NCI-H2227 (cell line): ENCODE measurements around the gene EPHA8.

ENCODE experiments used
- DNase-seq: peaks from one replicate; lab custom pipeline; 2025; ENCODE audit not compliant: unreplicated experiment; lab: John Stamatoyannopoulos, UW

Gene EPHA8

DNA sequence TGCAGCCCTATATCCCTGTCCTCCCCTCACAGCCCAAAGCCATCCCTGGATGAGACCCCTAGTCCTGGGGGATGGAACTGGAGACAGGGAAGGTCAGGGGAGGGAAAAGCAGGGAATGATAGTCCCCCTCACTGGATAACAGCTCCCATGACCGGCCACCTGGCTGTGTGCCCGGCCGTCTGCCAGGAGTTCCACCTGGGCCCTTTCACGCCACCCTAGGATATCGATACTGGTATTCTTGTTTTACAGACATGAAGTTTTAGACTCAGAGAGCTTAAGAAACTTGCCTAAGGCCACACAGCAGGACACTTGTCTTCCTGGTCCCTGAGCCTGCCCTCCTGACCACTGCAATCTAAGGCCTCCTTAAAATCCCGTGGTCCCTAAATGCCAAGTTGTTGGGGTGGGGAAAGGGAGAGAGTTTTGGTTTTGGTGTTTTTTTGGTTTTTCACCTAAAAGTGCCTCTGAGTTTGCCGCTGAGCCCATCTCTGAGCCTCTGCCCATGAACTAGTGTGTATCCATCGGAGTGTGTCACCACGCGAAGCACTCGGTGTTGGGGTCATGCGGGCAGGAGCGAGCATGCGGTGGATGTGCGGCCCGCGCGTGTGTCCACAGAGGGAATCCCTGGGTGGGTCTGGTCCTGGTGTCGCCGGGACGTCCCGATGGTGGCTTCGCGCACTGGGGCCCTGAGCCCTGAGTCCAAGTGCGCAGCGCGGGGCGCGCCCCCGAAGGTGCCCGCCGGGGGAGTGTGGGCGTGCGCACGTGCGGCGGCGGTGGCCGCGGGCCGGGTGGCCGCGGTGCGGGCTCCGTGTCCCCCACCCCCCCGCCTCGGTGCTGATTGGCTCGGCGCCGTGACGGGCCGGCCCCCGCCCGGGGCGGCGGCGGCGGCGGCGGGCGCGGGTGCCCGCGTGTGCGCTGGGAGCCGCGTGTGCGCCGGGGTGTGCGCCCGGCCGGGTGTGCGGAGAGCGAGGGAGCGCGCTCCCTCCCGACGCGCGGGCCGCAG lies at the start of gene EPHA8:
EPHA8 (plus strand) TSS at position 906 of the 1,000 bp plus-strand sequence. CDS start 147 bp downstream, outside the sequence.
- peak; percentile 42 for DNase-seq

- DNase-seq, result no peak
Observed at GRCh38 chr1:22516906-22517571, 46.2 kb upstream of the EPHA8 start.

DNA sequence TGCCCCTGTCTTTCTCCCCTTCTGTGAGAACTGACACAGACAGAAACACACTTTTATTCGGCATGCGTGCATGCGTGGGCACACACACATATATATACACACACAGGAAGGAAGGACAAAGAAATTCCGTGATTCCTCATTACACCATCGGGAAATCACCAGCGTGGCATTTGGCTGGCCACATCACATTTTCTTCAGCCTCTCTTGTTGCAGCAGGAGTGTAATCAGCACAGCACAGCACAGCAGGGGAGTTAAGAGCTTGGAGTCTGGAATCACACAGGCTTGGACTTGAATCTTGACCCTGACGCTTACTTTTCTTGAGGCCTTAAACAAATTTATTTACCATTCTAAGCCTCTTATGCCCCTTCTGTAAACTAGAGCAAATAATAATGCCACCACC lies 45.3 kb upstream of the EPHA8 start:
- DNase-seq, result peak; percentile 75

DNA sequence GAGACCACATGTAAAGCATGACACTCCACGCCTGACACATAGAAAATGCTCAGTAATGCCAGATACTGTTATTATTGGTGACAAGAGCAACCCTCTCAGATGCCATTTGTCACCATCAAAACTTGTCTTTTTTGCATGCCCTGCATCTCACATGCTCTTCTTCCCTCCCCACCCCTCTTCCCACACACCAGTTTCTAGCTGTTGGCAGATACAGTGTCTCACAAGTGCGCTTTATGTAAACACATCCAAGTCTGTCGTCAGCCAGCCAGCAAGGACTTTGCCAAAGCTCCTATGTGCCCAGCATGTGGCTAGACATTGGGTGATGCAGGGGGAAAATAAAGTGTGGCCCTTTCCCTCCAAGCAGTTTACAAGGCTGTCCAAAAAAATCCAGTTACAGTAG lies 44.9 kb upstream of the EPHA8 start:
- peak; percentile 75 for DNase-seq

- DNase-seq, result no peak
Observed at GRCh38 chr1:22520871-22521270, 42.4 kb upstream of the EPHA8 start.

- no peak for DNase-seq
Observed at GRCh38 chr1:22521692-22522091, 41.6 kb upstream of the EPHA8 start.

DNA sequence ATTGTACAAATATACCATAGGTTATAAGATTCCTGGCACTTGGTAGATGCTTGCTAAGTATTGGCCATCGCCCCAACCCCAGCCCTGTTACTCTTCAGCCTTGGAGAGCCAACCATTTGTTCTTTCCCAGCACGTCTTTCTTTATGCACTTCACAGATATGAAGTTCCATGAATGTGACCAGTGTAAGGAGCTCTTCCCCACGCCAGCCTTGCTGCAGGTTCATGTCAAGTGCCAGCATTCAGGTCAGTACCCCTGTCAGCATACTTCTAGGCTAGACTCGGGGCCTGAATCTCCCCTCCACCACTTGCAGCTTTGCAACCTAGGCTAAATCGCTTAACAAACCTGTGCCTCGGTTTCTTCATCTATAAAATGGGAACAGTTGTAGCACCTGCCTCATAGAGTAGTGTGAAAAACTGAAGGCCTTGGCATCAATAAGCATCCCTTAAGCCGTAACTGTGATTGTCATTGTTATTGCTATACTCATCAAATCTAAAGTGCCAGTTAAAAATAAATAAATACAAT lies 41.0 kb upstream of the EPHA8 start:
- DNase-seq, result no peak

- DNase-seq, result no peak
Observed at GRCh38 chr1:22524481-22524880, 38.8 kb upstream of the EPHA8 start.

- DNase-seq, result no peak
Observed at GRCh38 chr1:22525211-22525610, 38.1 kb upstream of the EPHA8 start.

GRCh38 chr1:22525646-22526045 lies 37.6 kb upstream of the EPHA8 start:
- peak; percentile 84 for DNase-seq

- peak; percentile 83 for DNase-seq
Observed at GRCh38 chr1:22526098-22526497, 37.2 kb upstream of the EPHA8 start.

GRCh38 chr1:22526677-22527076 lies 36.6 kb upstream of the EPHA8 start:
- DNase-seq, result no peak

DNA sequence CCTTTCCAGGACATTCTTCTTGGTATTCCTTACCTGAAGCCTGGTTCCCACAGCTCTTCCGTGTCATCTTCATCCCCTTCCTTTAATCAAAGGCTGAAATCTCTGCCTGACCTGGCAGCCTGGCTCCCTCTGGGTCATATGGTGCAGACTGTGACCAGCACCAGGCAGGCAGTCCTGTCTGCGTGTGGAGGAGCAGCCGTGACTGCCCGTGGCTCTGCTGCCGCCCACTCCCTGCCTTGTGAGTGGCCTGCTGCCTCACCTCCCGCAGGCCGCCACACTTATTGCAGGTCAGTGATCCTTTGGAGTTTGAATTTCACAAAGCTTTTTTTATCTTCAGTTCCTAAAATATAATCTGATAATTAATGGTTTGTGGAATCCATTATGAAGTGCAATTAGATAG lies 36.2 kb upstream of the EPHA8 start:
- peak; percentile 59 for DNase-seq

DNA sequence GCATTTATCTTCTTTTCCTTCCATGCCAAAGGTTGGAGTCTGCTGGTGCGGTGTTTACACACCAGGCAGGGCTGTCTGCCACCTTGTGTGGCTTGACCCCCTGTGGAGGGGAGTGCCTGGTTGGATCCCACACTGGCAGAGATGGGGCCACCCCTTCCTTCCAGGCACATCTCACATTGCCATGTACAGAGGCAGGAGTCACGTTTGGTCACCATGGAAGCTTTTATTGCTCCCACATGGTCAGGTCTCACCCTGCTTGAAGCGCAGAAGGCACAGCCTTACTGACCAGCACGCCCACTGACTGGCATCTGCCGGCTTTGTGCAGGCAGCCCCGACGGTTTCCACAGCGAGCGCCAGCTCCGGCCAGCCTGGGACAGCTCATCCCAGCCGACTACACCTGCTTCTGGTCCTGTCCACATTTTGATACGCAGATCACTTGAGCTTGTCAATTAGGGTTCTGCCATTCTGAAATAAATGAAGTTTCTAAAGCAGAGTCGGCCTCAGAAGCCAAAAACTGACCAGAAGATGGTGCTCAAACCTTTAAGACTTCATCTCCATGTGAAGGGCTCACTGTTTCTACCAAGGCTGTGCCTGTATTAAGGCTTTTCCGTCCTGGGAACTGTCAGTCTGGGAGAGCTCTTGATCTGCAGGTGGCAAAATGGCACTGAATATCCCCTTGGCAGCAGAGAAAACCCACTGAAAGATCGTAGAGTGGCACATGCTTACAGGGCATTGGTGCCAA lies 35.6 kb upstream of the EPHA8 start:
- peak; percentile 59 for DNase-seq

- no peak for DNase-seq
Observed at GRCh38 chr1:22528451-22528850, 34.8 kb upstream of the EPHA8 start.

GRCh38 chr1:22529901-22530621 lies 33.2 kb upstream of the EPHA8 start:
- DNase-seq, result no peak

DNA sequence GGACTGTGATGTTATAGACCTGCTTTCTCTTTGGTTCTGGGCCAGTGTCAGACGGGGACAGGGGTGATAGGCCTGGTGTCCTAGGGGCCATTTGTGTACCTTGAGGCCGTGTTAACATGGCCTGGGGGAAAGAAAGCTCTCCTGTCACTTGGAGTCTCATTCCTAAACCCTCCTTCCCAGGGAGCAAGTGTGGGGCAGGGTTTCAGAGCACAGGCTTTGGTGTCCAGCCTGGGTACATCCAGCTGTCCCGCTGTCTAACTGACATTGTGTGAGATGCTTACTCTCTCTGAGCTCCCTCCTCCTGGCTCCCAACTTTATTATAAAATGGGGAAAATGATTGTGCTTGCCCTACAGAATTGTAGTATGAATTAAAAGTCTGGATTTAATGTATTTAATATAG lies 32.6 kb upstream of the EPHA8 start:
- DNase-seq, result no peak

DNA sequence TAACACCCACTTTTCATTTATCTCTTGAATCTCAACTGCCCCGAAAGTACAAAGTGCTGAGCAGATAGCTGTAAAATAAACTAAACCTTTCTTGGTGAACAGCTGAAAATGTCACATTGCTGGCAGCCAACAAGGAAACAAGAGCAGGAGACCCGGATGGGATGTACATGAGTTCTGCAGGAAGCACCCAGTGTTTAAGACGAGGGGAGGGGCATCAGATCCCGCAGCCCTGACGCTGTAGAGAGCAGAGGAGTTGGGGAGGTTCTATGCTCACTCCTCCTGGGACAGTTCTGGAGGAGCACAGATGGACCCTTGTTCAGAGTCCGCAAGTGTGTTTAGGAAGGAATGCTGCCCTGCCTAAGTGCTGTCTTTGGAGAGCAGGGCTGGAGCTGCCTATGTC lies 32.0 kb upstream of the EPHA8 start:
- no peak for DNase-seq

- no peak for DNase-seq
Observed at GRCh38 chr1:22533244-22533895, 29.9 kb upstream of the EPHA8 start.

DNA sequence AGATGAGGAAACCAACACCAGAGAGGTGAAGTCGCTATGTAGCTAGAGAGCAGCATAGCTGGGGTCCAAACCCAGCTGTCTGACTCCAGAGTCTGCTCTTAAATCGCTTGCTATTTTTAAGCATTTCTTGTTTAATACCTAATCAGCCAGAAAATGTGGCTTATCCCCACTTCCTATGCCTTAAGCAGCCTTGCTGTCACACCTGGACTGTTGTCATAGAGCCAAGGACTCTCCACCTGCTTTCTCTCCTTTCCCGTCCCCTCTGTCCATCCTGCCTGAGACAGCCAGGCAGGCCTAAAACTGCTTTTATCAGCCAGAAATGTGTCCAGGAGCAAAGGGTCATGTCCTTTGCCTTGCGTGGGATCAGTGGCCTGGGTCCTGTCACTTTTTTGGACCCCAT lies 28.3 kb upstream of the EPHA8 start:
- no peak for DNase-seq
